CD4-positive, CD25-positive, alpha-beta regulatory T cell (primary cell): ENCODE data around the gene PPP1R3E. TPM values are rescaled to one million over a fixed set of nuclear protein-coding genes. Genes with fewer than 3 reads are reported as not detected.
A peak's percentile ranks its signal among the peaks of the same experiment; 100 is the strongest.
"Not testable (repeated sequence)": the region's sequence is repeated elsewhere in the genome, so short reads cannot be mapped to it uniquely, and the experiment has no call there.

Experiments used
- ATAC-seq, 2 donors: fragments of 150-1000 bp; cut with Tn5 transposase; one replicate each; pipeline ENCODE4 v1.10.0; 2021; ENCODE audit warnings: low read depth in 2 of 2, moderate number of reproducible peaks in 2 of 2, moderate library complexity in 1 of 2
- DNase-seq, 3 donors: peaks; one replicate each; pipeline versions ENCODE4 v3.0.0 to v3.0.0-alpha.2; 2012 to 2022; ENCODE audit warnings: mixed read lengths in 1 of 3
- H3K27ac ChIP-seq: one replicate; pipeline ENCODE4 v1.7.0; 2013; ENCODE audit warnings: mild to moderate bottlenecking, low read length; ENCODE audit not compliant: insufficient read depth, poor library complexity, severe bottlenecking
- H3K27me3 ChIP-seq: one replicate; pipeline ENCODE4 v1.7.0; 2013; ENCODE audit warnings: low read length; ENCODE audit not compliant: control insufficient read depth, insufficient read depth
- H3K36me3 ChIP-seq: one replicate; pipeline ENCODE4 v1.7.0; 2013; ENCODE audit warnings: mild to moderate bottlenecking, low read length, moderate library complexity; ENCODE audit not compliant: control insufficient read depth, insufficient read depth
- H3K4me1 ChIP-seq: 2 replicates; pipeline ENCODE4 v1.7.0; 2013; ENCODE audit warnings: mild to moderate bottlenecking, low read length; ENCODE audit not compliant: insufficient read depth, control insufficient read depth, poor library complexity, severe bottlenecking
- H3K4me3 ChIP-seq: one replicate; pipeline ENCODE4 v1.7.0; 2013; ENCODE audit warnings: low read depth, mild to moderate bottlenecking, low read length, moderate library complexity
- H3K9me3 ChIP-seq, 2 experiments: 1 replicate in 1 of 2; 2 replicates in 1 of 2; pipeline ENCODE4 v1.7.0; 2013; ENCODE audit warnings: low read length in 2 of 2, mild to moderate bottlenecking in 1 of 2, moderate library complexity in 1 of 2; ENCODE audit not compliant: control insufficient read depth in 2 of 2
- H3K27ac Mint-ChIP-seq, 3 donors: one replicate each; pipeline ENCODE4 v1.8.0; 2020 to 2022; ENCODE audit warnings: mild to moderate bottlenecking in 3 of 3, mixed read lengths in 3 of 3, moderate library complexity in 2 of 3
- H3K27me3 Mint-ChIP-seq: one replicate; pipeline ENCODE4 v1.8.0; 2022; ENCODE audit warnings: mild to moderate bottlenecking, mixed read lengths
- H3K36me3 Mint-ChIP-seq: one replicate; pipeline ENCODE4 v1.8.0; 2020; ENCODE audit warnings: mixed read lengths
- H3K4me1 Mint-ChIP-seq, 4 donors: one replicate each; pipeline ENCODE4 v1.8.0; 2020 to 2022; ENCODE audit warnings: mixed read lengths in 4 of 4, mild to moderate bottlenecking in 1 of 4
- H3K4me3 Mint-ChIP-seq, 4 donors: one replicate each; pipeline ENCODE4 v1.8.0; 2020 to 2022; ENCODE audit warnings: mild to moderate bottlenecking in 4 of 4, mixed read lengths in 4 of 4, moderate library complexity in 3 of 4
- H3K9me3 Mint-ChIP-seq, 7 donors: one replicate each; pipeline ENCODE4 v1.8.0; 2020 to 2022; ENCODE audit warnings: mixed read lengths in 7 of 7, mild to moderate bottlenecking in 3 of 7, moderate library complexity in 2 of 7
- polyA plus RNA-seq, 4 donors: library from polyadenylated mRNA; unstranded; fragments of 300-500 nt; fragmentation: Illumina TruSeq; gene quantifications; one replicate each; pipeline ENCODE4 v1.2.3, GENCODE V29; 2021
- total RNA-seq: library from RNA; stranded (reverse); gene quantifications from one replicate; pipeline ENCODE4 v1.2.3, GENCODE V29; 2022

The PPP1R3E gene
- total and polyA plus RNA-seq, 5 donors from 2014 or later, result 2.5 to 33.2 (median 2.9) TPM

DNA sequence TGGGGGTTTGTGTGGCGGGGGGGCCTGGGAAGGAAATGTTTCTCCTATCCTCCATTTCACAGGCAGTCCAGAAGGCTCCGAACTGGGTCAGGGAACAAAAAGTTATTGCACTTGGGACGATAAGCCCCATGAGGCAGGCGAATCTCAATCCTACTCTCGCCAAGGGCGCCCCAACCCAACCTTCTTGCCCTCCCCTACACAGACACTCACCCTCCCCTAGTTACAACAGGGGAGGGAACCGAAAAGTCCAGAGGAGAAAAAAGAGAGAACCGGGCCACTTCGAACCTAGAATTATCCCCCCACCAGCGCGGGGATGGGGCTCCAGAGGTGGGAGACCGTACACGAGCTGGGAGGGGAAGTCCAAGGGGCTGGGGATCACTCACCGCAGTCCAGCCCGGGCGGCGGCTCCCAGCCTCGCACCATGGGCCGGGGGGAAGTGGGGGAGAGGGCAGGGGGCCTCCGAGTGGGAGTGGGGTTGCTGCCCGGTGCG, 17.1 kb downstream of the PPP1R3E start:
- peak overlapping the region; percentile 60 for H3K4me3 ChIP-seq
- H3K27ac ChIP-seq, result peak overlapping the region; percentile 83
- Mint-ChIP-seq H3K9me3 (no peaks in the 10 kb centered on the region), H3K27me3 (no peaks in the 10 kb centered on the region), H3K4me1 (peaks cover 7 to 34% (median 15%) of the 10 kb centered on the region in 4 donors), H3K27ac (peak overlapping the region; percentile 52 to 95 (median 93)), H3K4me3 (peak overlapping the region; percentile 88 to 99 (median 96)), H3K36me3 (no peaks in the 10 kb centered on the region)
- H3K9me3 ChIP-seq, result no peaks in the 10 kb centered on the region
- H3K4me1 ChIP-seq, result peaks cover 18% of the 10 kb centered on the region
- ATAC-seq (peak; percentile 5 to 11), DNase-seq (no peak)
- no peaks in the 10 kb centered on the region for H3K36me3 ChIP-seq
- H3K27me3 ChIP-seq, result no peaks in the 10 kb centered on the region

- H3K4me3 Mint-ChIP-seq, result peak overlapping the region; percentile 88 to 99 (median 96)
- no peaks in the 10 kb centered on the region for H3K36me3 ChIP-seq
- no peaks in the 10 kb centered on the region for H3K27me3 Mint-ChIP-seq
- peaks cover 7 to 34% (median 15%) of the 10 kb centered on the region in 4 donors for H3K4me1 Mint-ChIP-seq
- H3K4me3 ChIP-seq, result peak overlapping the region; percentile 60
- H3K27me3 ChIP-seq, result no peaks in the 10 kb centered on the region
- no peaks in the 10 kb centered on the region for H3K9me3 Mint-ChIP-seq
- peak in 1 of 3 donors; percentile 41 for DNase-seq
- no peaks in the 10 kb centered on the region for H3K9me3 ChIP-seq
- H3K27ac ChIP-seq, result peak overlapping the region; percentile 83
- peaks cover 18% of the 10 kb centered on the region for H3K4me1 ChIP-seq
- peak overlapping the region; percentile 29 to 95 (median 93) for H3K27ac Mint-ChIP-seq
- no peak for ATAC-seq
- no peaks in the 10 kb centered on the region for H3K36me3 Mint-ChIP-seq
Measured at GRCh38 chr14:23284654-23285529, 17.8 kb downstream of the PPP1R3E start.

GRCh38 chr14:23281247-23281646, 21.4 kb downstream of the PPP1R3E start:
- no peaks in the 10 kb centered on the region for H3K27me3 ChIP-seq
- Mint-ChIP-seq H3K27me3 (no peaks in the 10 kb centered on the region), H3K36me3 (peaks cover 4% of the 10 kb centered on the region), H3K4me1 (peaks cover 0 to 28% (median 12%) of the 10 kb centered on the region in 4 donors), H3K27ac (peak overlapping the region in 1 of 3 donors; percentile 26), H3K4me3 (peak overlapping the region in 1 of 4 donors; percentile 19), H3K9me3 (no peaks in the 10 kb centered on the region)
- H3K4me1 ChIP-seq, result peaks cover 9% of the 10 kb centered on the region
- H3K27ac ChIP-seq, result no peak overlapping the region
- no peaks in the 10 kb centered on the region for H3K9me3 ChIP-seq
- H3K4me3 ChIP-seq, result no peak overlapping the region
- ATAC-seq (no peak), DNase-seq (no peak)
- no peaks in the 10 kb centered on the region for H3K36me3 ChIP-seq

DNA sequence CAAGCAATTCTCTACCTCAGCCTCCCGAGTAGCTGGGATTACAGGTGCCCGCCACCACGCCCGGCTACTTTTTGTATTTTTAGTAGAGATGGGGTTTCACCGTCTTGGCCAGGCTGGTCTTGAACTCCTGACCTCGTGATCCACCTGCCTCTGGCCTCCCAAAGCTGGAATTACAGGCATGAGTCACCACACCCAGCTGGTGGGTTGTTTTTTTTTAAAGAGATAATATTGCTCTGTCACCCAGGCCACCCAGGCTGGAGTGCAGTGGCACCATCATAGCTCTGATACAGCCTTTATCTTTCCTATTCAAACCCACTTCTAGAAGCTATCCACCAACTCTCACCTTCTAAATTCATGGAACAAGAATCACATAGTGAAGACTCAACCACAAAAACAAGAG, 24.7 kb downstream of the PPP1R3E start:
- not testable (repeated sequence) for H3K4me1 Mint-ChIP-seq
- peaks cover 18% of the 10 kb centered on the region for H3K36me3 Mint-ChIP-seq

GRCh38 chr14:23277189-23277588, 25.5 kb downstream of the PPP1R3E start:
- Mint-ChIP-seq H3K27me3 (no peaks in the 10 kb centered on the region), H3K9me3 (no peaks in the 10 kb centered on the region), H3K36me3 (peaks cover 18% of the 10 kb centered on the region), H3K27ac (peak overlapping the region in 1 of 3 donors; percentile 43), H3K4me1 (peaks cover 0 to under 1% (median 0%) of the 10 kb centered on the region in 4 donors), H3K4me3 (no peak overlapping the region)
- Histone ChIP-seq H3K36me3 (no peaks in the 10 kb centered on the region), H3K27me3 (no peaks in the 10 kb centered on the region), H3K4me3 (no peak overlapping the region), H3K4me1 (no peaks in the 10 kb centered on the region), H3K27ac (no peak overlapping the region), H3K9me3 (no peaks in the 10 kb centered on the region)
- DNase-seq (no peak), ATAC-seq (no peak)

More for the DNA sequence above, 24.7 kb downstream of the PPP1R3E start:
- H3K27me3 Mint-ChIP-seq, H3K27me3 ChIP-seq, H3K9me3 ChIP-seq, H3K27ac Mint-ChIP-seq, H3K4me3 ChIP-seq, H3K4me3 Mint-ChIP-seq, H3K4me1 ChIP-seq, H3K9me3 Mint-ChIP-seq, H3K36me3 ChIP-seq, DNase-seq, ATAC-seq, H3K27ac ChIP-seq: not testable (repeated sequence)

DNA sequence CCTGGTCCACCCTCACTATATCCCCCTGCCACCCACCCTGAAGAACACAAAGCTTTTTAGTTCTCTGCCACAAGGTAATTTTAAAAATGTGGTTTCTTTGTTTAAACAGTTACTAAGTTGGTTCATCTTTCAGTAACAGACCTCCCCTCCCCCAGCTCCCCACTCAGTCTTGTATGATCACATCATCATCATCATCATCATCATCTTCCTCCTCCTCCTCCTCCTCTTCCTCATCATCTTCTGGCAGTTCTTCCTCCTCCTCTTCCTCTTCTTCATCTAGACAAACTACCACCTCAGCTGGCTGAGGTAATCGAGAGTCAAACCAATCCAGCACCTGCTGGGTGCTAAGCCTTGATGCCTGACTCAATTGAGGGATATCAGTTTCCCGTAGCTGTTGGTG, 27.2 kb downstream of the PPP1R3E start:
- H3K36me3 Mint-ChIP-seq, result peaks cover 18% of the 10 kb centered on the region
- H3K36me3 ChIP-seq, result no peaks in the 10 kb centered on the region
- peak overlapping the region in 2 of 3 donors; percentile 48 to 53 for H3K27ac Mint-ChIP-seq

GRCh38 chr14:23269193-23269592, 33.5 kb downstream of the PPP1R3E start:
- no peak for ATAC-seq
- Mint-ChIP-seq H3K27ac (no peak overlapping the region), H3K4me1 (peaks cover 0 to 3% (median 0%) of the 10 kb centered on the region in 4 donors)

More for the DNA sequence above, 27.2 kb downstream of the PPP1R3E start:
- H3K27me3 Mint-ChIP-seq, result no peaks in the 10 kb centered on the region
- Histone ChIP-seq H3K27me3 (no peaks in the 10 kb centered on the region), H3K9me3 (no peaks in the 10 kb centered on the region), H3K27ac (no peak overlapping the region), H3K4me1 (no peaks in the 10 kb centered on the region), H3K4me3 (no peak overlapping the region)
- no peak overlapping the region for H3K4me3 Mint-ChIP-seq
- no peak for ATAC-seq
- H3K9me3 Mint-ChIP-seq, result no peaks in the 10 kb centered on the region
- no peaks in the 10 kb centered on the region for H3K4me1 Mint-ChIP-seq
- no peak for DNase-seq

More at GRCh38 chr14:23269193-23269592, 33.5 kb downstream of the PPP1R3E start:
- Mint-ChIP-seq H3K4me3 (no peak overlapping the region), H3K9me3 (no peaks in the 10 kb centered on the region), H3K36me3 (no peaks in the 10 kb centered on the region), H3K27me3 (peaks cover 14% of the 10 kb centered on the region)
- Histone ChIP-seq H3K36me3 (no peaks in the 10 kb centered on the region), H3K4me1 (no peaks in the 10 kb centered on the region), H3K4me3 (no peak overlapping the region), H3K27me3 (peaks cover 2% of the 10 kb centered on the region), H3K9me3 (no peaks in the 10 kb centered on the region), H3K27ac (no peak overlapping the region)
- DNase-seq, result no peak
